Measurements from ENCODE around the gene NUP210L.

GRCh38 chr1:154014154-154014907 is 140.5 kb downstream of the NUP210L start:
- no peak for TF ChIP-seq GATA2 (IDR thresholded peaks at IDR 0.05; ENCODE audit: low read depth, low read length)
- TF ChIP-seq GATA3 (IDR thresholded peaks at IDR 0.05; ENCODE audit: low read depth, low read length) = no peak
